C4-2B (cell line): ENCODE results near the gene RSRC1.
"Not testable (repeated sequence)": the region's sequence is repeated elsewhere in the genome, so short reads cannot be mapped to it uniquely, and the experiment has no call there.

Source experiments
- H3K27ac ChIP-seq: fragments of 450-650 bp; 2 replicates; pipeline ENCODE4 v1.5.1; 2017
- CTCF ChIP-seq: fragments of 450-650 bp; conservative IDR thresholded peaks from 2 replicates; pipeline ENCODE4 v1.5.1; 2017; ENCODE audit warnings: mild to moderate bottlenecking
- ZFX ChIP-seq: fragments of 450-650 bp; IDR thresholded peaks from 2 replicates; pipeline ENCODE4 v1.6.1; 2017

RSRC1 gene

GRCh38 chr3:158506456-158506855 lies 396.6 kb downstream of the RSRC1 start:
- H3K27ac ChIP-seq: no peak overlapping the region
- TF ChIP-seq CTCF: no peak
- no peak for TF ChIP-seq ZFX

GRCh38 chr3:158508481-158508880 lies 398.6 kb downstream of the RSRC1 start:
- no peak for TF ChIP-seq CTCF
- TF ChIP-seq ZFX: no peak
- H3K27ac ChIP-seq: no peak overlapping the region

GRCh38 chr3:158509891-158510290 lies 400.0 kb downstream of the RSRC1 start:
- H3K27ac ChIP-seq: no peak overlapping the region
- TF ChIP-seq CTCF (no peak), ZFX (no peak)

GRCh38 chr3:158516729-158517128 lies 406.8 kb downstream of the RSRC1 start:
- H3K27ac ChIP-seq: not testable (repeated sequence)

- TF ChIP-seq CTCF: no peak
- TF ChIP-seq ZFX: no peak
- no peak overlapping the region for H3K27ac ChIP-seq
These were observed 409.9 kb downstream of the RSRC1 start for GRCh38 chr3:158519776-158520175.

GRCh38 chr3:158520433-158520832 lies 410.5 kb downstream of the RSRC1 start:
- TF ChIP-seq CTCF (no peak), ZFX (no peak)
- H3K27ac ChIP-seq: no peak overlapping the region

GRCh38 chr3:158522221-158523136 lies 412.6 kb downstream of the RSRC1 start:
- H3K27ac ChIP-seq: no peak overlapping the region
- TF ChIP-seq CTCF (no peak), ZFX (no peak)
